ENCODE results near the gene SAFB. TPM values are rescaled to one million over a fixed set of nuclear protein-coding genes. Genes with fewer than 3 reads are reported as not detected.
"Not testable (repeated sequence)": the region's sequence is repeated elsewhere in the genome, so short reads cannot be mapped to it uniquely, and the experiment has no call there.

SAFB gene
- polyA plus RNA-seq, 6 donors from 2014 or later: 18.3 to 119 (median 43.4) TPM

DNA sequence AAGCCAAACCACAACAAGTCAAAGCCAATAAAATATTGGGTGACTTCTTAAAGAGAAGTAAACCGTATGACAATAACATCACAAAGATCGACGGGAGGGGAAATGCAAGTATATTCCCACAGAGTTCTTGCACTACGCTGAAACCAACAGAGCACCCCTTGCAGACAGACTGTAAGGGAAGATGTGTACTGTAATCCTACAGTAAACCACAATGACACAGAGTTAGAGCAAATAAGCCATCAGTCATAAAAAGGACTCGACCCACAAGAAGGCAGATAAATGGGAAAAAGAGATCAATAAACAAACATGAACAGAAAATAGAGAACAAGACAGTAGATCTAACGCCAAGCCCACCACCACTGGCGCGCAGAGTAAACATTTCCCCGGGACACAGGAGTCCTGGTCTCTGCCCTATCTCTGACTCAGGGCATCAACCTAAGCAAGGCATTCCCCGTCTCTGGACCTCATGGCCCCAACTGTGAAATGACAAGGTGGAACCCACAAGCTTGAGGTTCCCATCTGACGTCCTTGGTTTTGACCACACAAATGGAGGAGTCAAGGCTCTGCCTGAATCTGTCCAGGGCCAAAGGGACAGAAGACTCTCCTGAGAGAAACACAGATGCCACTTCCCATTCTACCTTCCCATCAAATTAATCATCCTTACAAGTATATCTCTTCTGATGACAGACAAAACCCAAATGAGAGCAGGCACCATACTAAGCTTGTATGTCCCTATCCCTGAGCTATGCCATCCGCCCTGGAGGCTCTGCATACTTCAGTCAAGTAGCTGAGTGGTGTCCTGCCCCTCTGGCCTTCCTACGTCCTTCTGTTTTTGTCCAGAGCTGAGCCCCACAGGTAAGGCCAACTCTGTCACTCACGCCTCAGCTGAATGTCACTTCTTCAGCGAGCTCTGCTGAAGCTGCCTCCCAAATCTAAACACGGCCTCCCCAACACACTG is 15.3 kb upstream of the SAFB start:
- peaks cover 14 to 41% of the 10 kb centered on the region in 2 donors for H3K36me3 Mint-ChIP-seq
- no peaks in the 10 kb centered on the region for H3K27me3 Mint-ChIP-seq
- ATAC-seq (ENCODE audit: low read depth in 2 of 2) (no peak), DNase-seq (no peak)
- no peaks in the 10 kb centered on the region for H3K9me3 Mint-ChIP-seq
- H3K27ac Mint-ChIP-seq: peak overlapping the region in 2 of 6 donors; percentile 68 to 81
- H3K4me3 Mint-ChIP-seq: no peak overlapping the region
- H3K4me1 Mint-ChIP-seq: peaks cover 12 to 15% (median 15%) of the 10 kb centered on the region in 3 donors

GRCh38 chr19:5608291-5608690 is 14.6 kb upstream of the SAFB start:
- no peaks in the 10 kb centered on the region for H3K27me3 Mint-ChIP-seq
- H3K9me3 Mint-ChIP-seq: no peaks in the 10 kb centered on the region
- DNase-seq: no peak
- no peak overlapping the region for H3K4me3 Mint-ChIP-seq
- no peak for ATAC-seq (ENCODE audit: low read depth in 2 of 2)
- H3K4me1 Mint-ChIP-seq: peaks cover 12 to 21% (median 19%) of the 10 kb centered on the region in 3 donors
- peak overlapping the region in 3 of 6 donors; percentile 49 to 81 (median 68) for H3K27ac Mint-ChIP-seq
- H3K36me3 Mint-ChIP-seq: peaks cover 20 to 48% of the 10 kb centered on the region in 2 donors

GRCh38 chr19:5608766-5609165 is 14.1 kb upstream of the SAFB start:
- ATAC-seq (ENCODE audit: low read depth in 2 of 2); H3K4me3 Mint-ChIP-seq; DNase-seq; H3K27me3 Mint-ChIP-seq; H3K9me3 Mint-ChIP-seq: not testable (repeated sequence)
- Mint-ChIP-seq H3K36me3 (peaks cover 16 to 52% of the 10 kb centered on the region in 2 donors), H3K4me1 (peaks cover 12 to 23% (median 19%) of the 10 kb centered on the region in 3 donors), H3K27ac (peak overlapping the region in 2 of 6 donors; percentile 24 to 49)

DNA sequence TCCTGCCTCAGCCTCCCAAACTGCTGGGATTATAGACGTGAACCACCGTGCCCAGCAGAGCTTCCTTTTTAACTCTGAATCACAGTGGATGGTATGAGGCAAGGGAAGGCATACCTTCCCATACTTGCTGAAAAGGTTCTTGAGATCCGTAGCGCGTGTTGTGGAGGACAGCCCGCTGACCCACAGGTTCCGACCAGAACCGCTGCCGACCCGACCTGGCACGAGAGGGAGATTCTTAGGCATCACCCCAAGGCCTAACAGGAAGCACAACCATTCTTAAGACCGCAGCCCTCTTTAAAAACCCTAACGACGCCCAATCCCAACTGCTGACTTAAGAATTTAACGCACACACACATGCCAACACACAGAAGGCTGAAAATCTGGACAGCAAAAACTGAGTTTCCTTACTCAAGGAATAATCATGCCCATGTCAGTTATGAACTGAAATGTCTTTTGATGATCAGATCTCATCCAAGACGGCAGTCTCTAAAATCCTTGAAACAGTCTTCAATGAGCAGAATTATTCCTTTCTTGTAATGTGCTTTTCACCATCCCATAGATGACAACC is 12.9 kb upstream of the SAFB start:
- Mint-ChIP-seq H3K27ac (no peak overlapping the region), H3K4me1 (peaks cover 12 to 23% (median 19%) of the 10 kb centered on the region in 3 donors), H3K36me3 (peaks cover 14 to 48% of the 10 kb centered on the region in 2 donors), H3K9me3 (no peaks in the 10 kb centered on the region), H3K4me3 (no peak overlapping the region), H3K27me3 (no peaks in the 10 kb centered on the region)
- no peak for ATAC-seq (ENCODE audit: low read depth in 2 of 2)
- DNase-seq: no peak

- Mint-ChIP-seq H3K9me3 (no peaks in the 10 kb centered on the region), H3K4me3 (no peak overlapping the region), H3K36me3 (peaks cover 21 to 27% of the 10 kb centered on the region in 2 donors), H3K27me3 (no peaks in the 10 kb centered on the region), H3K4me1 (peaks cover 7 to 17% (median 12%) of the 10 kb centered on the region in 3 donors), H3K27ac (peak overlapping the region; percentile 24 to 76 (median 48))
- no peak for ATAC-seq (ENCODE audit: low read depth in 2 of 2)
- no peak for DNase-seq
These were observed 9.7 kb upstream of the SAFB start for GRCh38 chr19:5612891-5613865.

- Mint-ChIP-seq H3K27me3 (no peaks in the 10 kb centered on the region), H3K9me3 (no peaks in the 10 kb centered on the region), H3K4me3 (peak overlapping the region in 1 of 8 donors; percentile 33), H3K4me1 (peaks cover 25 to 33% (median 27%) of the 10 kb centered on the region in 3 donors), H3K27ac (peak overlapping the region in 1 of 6 donors; percentile 33), H3K36me3 (peaks cover 19 to 23% of the 10 kb centered on the region in 2 donors)
- DNase-seq (no peak), ATAC-seq (ENCODE audit: low read depth in 2 of 2) (no peak)
These were observed 7.0 kb upstream of the SAFB start for GRCh38 chr19:5615756-5616327.

DNA sequence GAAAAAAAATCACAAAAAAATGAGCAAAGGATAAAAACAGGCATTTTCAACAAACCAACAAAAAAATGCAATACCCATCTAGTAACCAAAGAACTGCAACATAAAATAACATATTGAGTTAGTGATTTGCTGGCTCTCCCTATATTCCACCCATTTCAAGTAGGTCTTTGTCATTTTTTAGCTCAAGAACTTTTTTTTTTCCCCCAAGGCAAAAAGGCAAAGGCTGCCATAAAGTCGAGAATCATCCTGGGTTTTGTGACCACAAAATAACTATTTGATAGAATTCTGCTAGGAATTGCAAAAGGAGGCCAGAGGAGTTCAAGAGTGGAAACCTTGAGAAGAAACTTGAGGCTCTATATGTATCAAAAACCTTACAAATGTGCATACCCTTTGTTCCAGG is 5.8 kb upstream of the SAFB start:
- Mint-ChIP-seq H3K9me3 (no peaks in the 10 kb centered on the region), H3K36me3 (peaks cover 19 to 23% of the 10 kb centered on the region in 2 donors), H3K4me3 (peak overlapping the region in 2 of 8 donors; percentile 49 to 68), H3K27me3 (no peaks in the 10 kb centered on the region), H3K27ac (peak overlapping the region in 1 of 6 donors; percentile 54), H3K4me1 (peaks cover 35 to 41% (median 36%) of the 10 kb centered on the region in 3 donors)
- DNase-seq (no peak), ATAC-seq (ENCODE audit: low read depth in 2 of 2) (no peak)

DNA sequence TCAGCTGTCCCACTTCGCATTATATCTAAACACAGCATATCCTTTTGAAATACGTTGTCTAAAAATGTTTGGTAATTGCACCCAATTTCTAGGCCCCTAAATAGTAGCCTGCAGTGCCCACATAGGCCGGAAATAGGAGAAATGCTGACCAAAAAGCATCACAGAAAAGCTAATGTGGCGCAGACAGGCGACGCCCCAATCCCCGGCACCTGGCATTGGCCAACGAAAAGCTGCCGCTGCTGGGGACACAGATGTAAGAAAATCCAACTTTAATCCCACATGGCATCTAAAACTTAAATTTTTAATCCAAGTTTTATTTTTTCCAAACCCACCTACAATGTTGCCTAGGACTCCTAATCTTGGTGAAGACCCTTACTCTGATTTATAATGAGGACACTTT is 4.3 kb upstream of the SAFB start:
- Mint-ChIP-seq H3K9me3 (no peaks in the 10 kb centered on the region), H3K36me3 (peaks cover 11 to 21% of the 10 kb centered on the region in 2 donors), H3K4me3 (peak overlapping the region in 1 of 8 donors; percentile 59), H3K27me3 (no peaks in the 10 kb centered on the region), H3K27ac (no peak overlapping the region), H3K4me1 (peaks cover 31 to 44% (median 33%) of the 10 kb centered on the region in 3 donors)
- ATAC-seq (ENCODE audit: low read depth in 2 of 2) (no peak), DNase-seq (no peak)

DNA sequence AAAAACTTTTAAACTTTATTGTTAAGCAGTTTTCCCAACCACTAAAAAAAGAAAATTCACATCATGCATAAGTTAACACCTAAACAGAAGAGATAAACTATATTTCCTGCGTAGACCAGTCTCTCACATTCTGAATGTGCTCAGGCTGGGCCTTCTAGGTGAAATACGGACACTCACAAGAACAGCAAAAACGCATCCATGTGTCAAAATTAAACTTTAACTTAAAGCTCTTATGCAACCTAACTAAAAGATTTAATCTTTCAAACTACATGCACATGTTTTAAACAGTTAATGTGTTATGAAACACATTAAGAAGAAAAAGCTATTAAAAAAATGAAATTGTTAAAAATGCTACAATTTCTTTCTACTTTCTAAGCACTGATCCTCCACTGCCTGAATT is 2.9 kb upstream of the SAFB start:
- peak overlapping the region in 6 of 8 donors; percentile 7 to 100 (median 100) for H3K4me3 Mint-ChIP-seq
- no peaks in the 10 kb centered on the region for H3K27me3 Mint-ChIP-seq
- peak overlapping the region in 4 of 6 donors; percentile 32 to 100 (median 79) for H3K27ac Mint-ChIP-seq
- ATAC-seq (ENCODE audit: low read depth in 2 of 2) (no peak), DNase-seq (no peak)
- H3K4me1 Mint-ChIP-seq: peaks cover 39 to 54% (median 46%) of the 10 kb centered on the region in 3 donors
- H3K9me3 Mint-ChIP-seq: no peaks in the 10 kb centered on the region
- peaks cover 11 to 15% of the 10 kb centered on the region in 2 donors for H3K36me3 Mint-ChIP-seq

- Mint-ChIP-seq H3K9me3 (no peaks in the 10 kb centered on the region), H3K36me3 (peaks cover 7 to 22% of the 10 kb centered on the region in 2 donors), H3K27ac (peak overlapping the region; percentile 91 to 100 (median 99)), H3K4me1 (peaks cover 48 to 68% (median 57%) of the 10 kb centered on the region in 3 donors), H3K27me3 (no peaks in the 10 kb centered on the region), H3K4me3 (peak overlapping the region; percentile 99 to 100 (median 100))
- DNase-seq (no peak), ATAC-seq (ENCODE audit: low read depth in 2 of 2) (no peak)
These were observed 1.5 kb upstream of the SAFB start for GRCh38 chr19:5621311-5621944.

GRCh38 chr19:5621945-5622464 is 878 bp upstream of the SAFB start:
- DNase-seq (no peak), ATAC-seq (ENCODE audit: low read depth in 2 of 2) (no peak)
- peak overlapping the region; percentile 99 to 100 (median 100) for H3K4me3 Mint-ChIP-seq
- H3K9me3 Mint-ChIP-seq: no peaks in the 10 kb centered on the region
- peaks cover 48 to 70% (median 58%) of the 10 kb centered on the region in 3 donors for H3K4me1 Mint-ChIP-seq
- peaks cover 7 to 22% of the 10 kb centered on the region in 2 donors for H3K36me3 Mint-ChIP-seq
- peak overlapping the region; percentile 92 to 100 (median 100) for H3K27ac Mint-ChIP-seq
- no peaks in the 10 kb centered on the region for H3K27me3 Mint-ChIP-seq

Data from naive B cell (primary cell).